H7 (cell line): ENCODE measurements around the gene ADGRD2. TPM values are rescaled to one million over a fixed set of nuclear protein-coding genes. Genes with fewer than 3 reads are reported as not detected.

Experiments
- DNase-seq: peaks from one replicate; pipeline ENCODE4 v3.0.0; 2012
- H3K27me3 ChIP-seq: 2 replicates; pipeline ENCODE4 v1.6.0; 2011; ENCODE audit warnings: mild to moderate bottlenecking, low read length; ENCODE audit not compliant: control insufficient read depth, insufficient read depth
- H3K36me3 ChIP-seq: replicated peaks from 2 replicates; pipeline ENCODE4 v1.5.1; 2011; ENCODE audit warnings: low read length; ENCODE audit not compliant: control insufficient read depth, insufficient read depth
- H3K4me3 ChIP-seq: 2 replicates; pipeline ENCODE4 v1.5.1; 2011; ENCODE audit warnings: low read depth, mild to moderate bottlenecking, control low read depth, low read length, moderate library complexity; ENCODE audit not compliant: insufficient read depth
- total RNA-seq: library from RNA; depleted of rRNA; stranded (reverse); fragments of >200 nt; shearing (Covaris generic); gene quantifications from 2 replicates; pipeline ENCODE4 v1.2.3, GENCODE V29; 2014

The ADGRD2 gene
- total RNA-seq, 1 experiment from 2014 or later = not detected

- H3K27me3 ChIP-seq = peaks cover 15% of the 10 kb centered on the region
- H3K36me3 ChIP-seq = no peaks in the 10 kb centered on the region
- H3K4me3 ChIP-seq = no peak overlapping the region
- DNase-seq = peak; percentile 46
Measured at GRCh38 chr9:124457079-124457886, 7.0 kb downstream of the ADGRD2 start.

GRCh38 chr9:124457887-124458431 is 7.7 kb downstream of the ADGRD2 start:
- peaks cover 8% of the 10 kb centered on the region for H3K27me3 ChIP-seq
- H3K4me3 ChIP-seq = no peak overlapping the region
- peak; percentile 68 for DNase-seq
- H3K36me3 ChIP-seq = no peaks in the 10 kb centered on the region

- Histone ChIP-seq H3K27me3 (peaks cover 3% of the 10 kb centered on the region), H3K4me3 (no peak overlapping the region), H3K36me3 (no peaks in the 10 kb centered on the region)
- no peak for DNase-seq
Measured at GRCh38 chr9:124458441-124458840, 8.2 kb downstream of the ADGRD2 start.

DNA sequence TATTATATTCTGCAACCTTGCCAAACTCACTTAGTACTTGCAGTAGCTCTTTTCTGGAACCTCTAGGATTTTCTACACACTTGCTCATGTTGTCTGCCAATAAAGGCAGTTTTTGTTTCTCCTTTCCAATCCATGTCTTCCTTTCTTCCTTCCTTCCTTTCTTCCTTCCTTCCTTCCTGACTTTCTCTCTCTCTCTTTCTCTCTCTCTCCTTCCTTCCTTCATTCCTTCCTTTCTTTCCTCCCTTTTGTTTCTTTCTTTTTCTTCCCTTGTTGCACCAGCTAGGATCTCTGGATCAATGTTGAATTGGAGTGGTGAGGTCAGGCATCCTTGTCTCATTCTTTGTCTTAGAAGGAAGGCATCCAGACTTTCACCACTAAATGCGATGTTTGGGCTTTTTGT is 12.5 kb downstream of the ADGRD2 start:
- H3K4me3 ChIP-seq = no peak overlapping the region
- no peak for DNase-seq
- H3K36me3 ChIP-seq = no peaks in the 10 kb centered on the region
- no peaks in the 10 kb centered on the region for H3K27me3 ChIP-seq

GRCh38 chr9:124465736-124466135 is 15.5 kb downstream of the ADGRD2 start:
- Histone ChIP-seq H3K36me3 (no peaks in the 10 kb centered on the region), H3K27me3 (no peaks in the 10 kb centered on the region), H3K4me3 (no peak overlapping the region)
- peak; percentile 46 for DNase-seq

- DNase-seq = peak; percentile 47
Measured at GRCh38 chr9:124467410-124468060, 17.3 kb downstream of the ADGRD2 start.

GRCh38 chr9:124468061-124468740 is 17.9 kb downstream of the ADGRD2 start:
- no peak overlapping the region for H3K4me3 ChIP-seq
- no peaks in the 10 kb centered on the region for H3K36me3 ChIP-seq
- peak; percentile 55 for DNase-seq

More at GRCh38 chr9:124467410-124468060, 17.3 kb downstream of the ADGRD2 start:
- Histone ChIP-seq H3K27me3 (no peaks in the 10 kb centered on the region), H3K4me3 (no peak overlapping the region), H3K36me3 (no peaks in the 10 kb centered on the region)

DNA sequence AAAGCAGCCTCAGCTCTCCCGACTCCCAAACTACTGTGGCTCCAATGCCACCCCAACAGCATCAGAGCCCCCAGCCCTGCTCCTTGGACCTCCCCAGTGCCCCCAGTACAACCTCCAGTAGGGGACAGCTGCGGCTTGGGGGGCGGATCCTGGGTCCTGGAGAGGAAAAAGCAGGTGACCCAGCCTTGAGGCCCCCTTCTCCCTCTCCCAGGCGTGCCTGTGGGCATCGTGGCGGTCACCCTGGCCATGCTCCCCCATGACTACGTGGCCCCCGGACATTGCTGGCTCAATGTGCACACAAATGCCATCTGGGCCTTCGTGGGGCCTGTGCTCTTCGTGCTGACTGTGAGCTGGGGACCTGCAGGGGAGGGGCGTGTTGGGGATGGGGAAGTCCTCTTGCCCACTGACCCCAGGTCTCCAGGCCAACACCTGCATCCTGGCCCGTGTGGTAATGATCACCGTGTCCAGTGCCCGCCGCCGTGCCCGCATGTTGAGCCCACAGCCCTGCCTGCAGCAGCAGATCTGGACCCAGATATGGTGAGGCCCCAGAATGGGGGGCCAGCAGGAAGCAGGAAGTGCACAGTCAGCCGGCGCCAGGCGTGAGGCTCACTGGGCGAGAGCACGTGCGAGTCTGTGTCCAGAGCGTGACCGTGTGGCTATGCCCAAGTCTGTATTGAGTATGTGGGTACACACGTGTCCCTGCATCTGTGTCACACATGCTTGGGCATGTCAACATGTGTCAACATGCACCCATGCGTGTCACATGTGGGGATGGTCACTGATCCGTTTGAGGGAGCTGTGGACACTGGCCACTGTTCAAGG is 19.0 kb downstream of the ADGRD2 start:
- Histone ChIP-seq H3K36me3 (no peaks in the 10 kb centered on the region), H3K27me3 (no peaks in the 10 kb centered on the region)
- DNase-seq = peak; percentile 45

More at GRCh38 chr9:124468061-124468740, 17.9 kb downstream of the ADGRD2 start:
- no peaks in the 10 kb centered on the region for H3K27me3 ChIP-seq

GRCh38 chr9:124470306-124470705 is 20.1 kb downstream of the ADGRD2 start:
- no peak for DNase-seq
- Histone ChIP-seq H3K36me3 (no peaks in the 10 kb centered on the region), H3K27me3 (no peaks in the 10 kb centered on the region), H3K4me3 (no peak overlapping the region)

More for the DNA sequence above, 19.0 kb downstream of the ADGRD2 start:
- H3K4me3 ChIP-seq = no peak overlapping the region

DNA sequence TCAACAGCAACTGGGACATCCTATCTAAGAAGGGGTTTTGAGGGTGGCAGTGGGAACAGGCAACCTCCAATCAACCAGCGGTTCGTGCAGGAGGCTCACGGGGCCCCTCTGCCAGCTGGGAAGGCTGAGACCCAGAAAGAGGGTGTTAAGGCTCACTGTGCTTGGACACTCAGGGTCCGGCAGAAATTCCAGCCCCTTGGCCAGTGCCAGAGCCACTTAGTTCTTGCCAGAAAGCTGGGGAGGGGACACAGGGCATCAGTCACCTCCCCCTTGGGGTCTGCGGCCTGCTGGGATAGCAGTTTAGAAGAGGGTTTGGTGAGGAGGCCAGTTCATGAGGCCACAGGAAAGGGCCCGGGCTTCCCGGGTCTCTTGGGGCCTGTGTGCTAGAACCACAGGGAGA is 20.5 kb downstream of the ADGRD2 start:
- Histone ChIP-seq H3K4me3 (no peak overlapping the region), H3K36me3 (no peaks in the 10 kb centered on the region), H3K27me3 (no peaks in the 10 kb centered on the region; the same call in 1 of the 2 replicates)
- DNase-seq = no peak

DNA sequence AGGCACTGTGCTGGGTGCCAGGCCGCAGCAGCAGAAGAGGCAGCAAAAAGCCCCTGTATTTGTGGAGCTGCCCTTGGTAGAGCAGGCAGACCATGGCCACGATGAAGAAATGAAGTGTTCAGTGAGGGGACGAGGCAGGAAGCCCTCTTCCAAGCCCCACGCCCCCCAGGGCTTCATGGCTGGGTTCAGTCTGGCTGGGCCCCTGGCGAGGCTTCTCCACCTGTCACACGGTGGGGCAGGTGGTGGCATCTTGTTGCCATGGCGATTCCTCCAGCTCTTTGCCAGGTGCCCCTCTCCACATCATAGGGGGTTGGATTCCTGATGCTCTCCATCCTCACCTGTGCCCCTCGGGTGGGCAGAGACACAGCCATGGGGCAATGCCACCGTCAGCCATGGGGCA is 21.5 kb downstream of the ADGRD2 start:
- H3K27me3 ChIP-seq = peaks cover 6% of the 10 kb centered on the region
- no peaks in the 10 kb centered on the region for H3K36me3 ChIP-seq
- H3K4me3 ChIP-seq = no peak overlapping the region
- no peak for DNase-seq

DNA sequence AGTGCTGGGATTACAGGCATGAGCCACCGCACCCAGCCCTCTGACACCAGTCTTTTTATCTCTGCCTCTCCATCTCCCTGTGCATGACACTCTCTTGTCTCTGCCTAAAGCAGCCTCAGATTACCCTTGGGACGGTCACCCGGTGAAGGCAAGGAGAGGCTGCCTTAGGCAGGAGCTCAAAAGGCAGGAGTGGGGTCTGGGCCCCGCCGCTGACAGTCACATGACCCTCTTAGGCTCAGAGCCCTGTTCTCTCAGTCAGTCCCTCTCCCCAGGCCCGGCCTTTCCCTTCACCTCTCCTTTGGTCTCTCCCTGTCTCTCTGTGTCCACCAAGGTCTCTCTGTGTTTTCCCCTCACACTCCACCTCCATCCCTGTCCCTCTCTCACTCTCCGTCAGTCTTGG is 22.5 kb downstream of the ADGRD2 start:
- Histone ChIP-seq H3K36me3 (no peaks in the 10 kb centered on the region), H3K4me3 (no peak overlapping the region), H3K27me3 (peaks cover 15% of the 10 kb centered on the region)
- no peak for DNase-seq

GRCh38 chr9:124473310-124473709 is 23.1 kb downstream of the ADGRD2 start:
- DNase-seq = no peak
- Histone ChIP-seq H3K4me3 (no peak overlapping the region), H3K27me3 (peaks cover 19% of the 10 kb centered on the region)

DNA sequence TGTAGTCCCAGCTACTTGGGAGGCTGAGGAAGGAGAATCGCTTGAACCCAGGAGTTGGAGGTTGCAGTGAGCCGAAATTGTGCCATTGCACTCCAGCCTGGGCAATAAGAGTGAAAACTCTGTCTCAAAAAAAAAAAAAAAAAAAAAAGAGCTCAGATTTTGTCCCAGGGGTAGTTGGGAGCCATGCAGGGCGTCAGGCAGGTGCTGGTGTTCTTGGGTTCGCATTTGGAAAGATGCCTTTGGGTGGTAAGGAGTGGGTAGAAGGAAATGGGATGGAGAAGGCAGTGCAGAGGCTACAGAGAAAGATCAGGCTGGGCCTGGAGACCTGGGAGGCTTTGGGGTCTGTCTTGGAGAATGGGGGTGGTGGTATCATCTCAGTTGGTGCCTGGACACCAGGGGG is 23.9 kb downstream of the ADGRD2 start:
- H3K27me3 ChIP-seq = peaks cover 27% of the 10 kb centered on the region
- H3K4me3 ChIP-seq = no peak overlapping the region
- H3K36me3 ChIP-seq = no peaks in the 10 kb centered on the region
- DNase-seq = no peak

More at GRCh38 chr9:124473310-124473709, 23.1 kb downstream of the ADGRD2 start:
- no peaks in the 10 kb centered on the region for H3K36me3 ChIP-seq
